GM21528 (cell line): ENCODE data around the gene EPYC.

ENCODE experiments used
- ATAC-seq: cut with Tn5 transposase; IDR thresholded peaks from one replicate; pipeline ENCODE4 v1.9.1; 2021; ENCODE audit warnings: mild to moderate bottlenecking, moderate library complexity; ENCODE audit not compliant: unreplicated experiment, low FRiP score

The EPYC gene

DNA sequence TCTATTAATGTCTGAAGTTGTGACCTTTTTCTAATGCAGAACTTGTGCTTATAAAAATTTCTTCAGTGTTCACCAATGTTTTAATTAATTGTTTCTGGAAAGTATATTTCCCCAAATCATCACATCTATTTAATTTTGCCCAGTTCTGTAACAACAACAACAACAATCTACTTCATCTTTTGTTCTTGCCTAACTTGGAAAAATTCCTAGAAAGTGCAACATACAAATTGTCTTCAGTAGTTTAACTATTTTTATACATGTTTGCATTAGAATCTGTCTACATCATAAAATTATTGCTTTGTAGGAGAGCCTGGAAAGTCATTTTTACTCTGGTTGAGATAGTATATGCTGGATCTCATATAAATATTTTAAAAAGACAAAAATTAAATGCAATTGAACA, 88.3 kb downstream of the EPYC start:
- no peak for ATAC-seq

DNA sequence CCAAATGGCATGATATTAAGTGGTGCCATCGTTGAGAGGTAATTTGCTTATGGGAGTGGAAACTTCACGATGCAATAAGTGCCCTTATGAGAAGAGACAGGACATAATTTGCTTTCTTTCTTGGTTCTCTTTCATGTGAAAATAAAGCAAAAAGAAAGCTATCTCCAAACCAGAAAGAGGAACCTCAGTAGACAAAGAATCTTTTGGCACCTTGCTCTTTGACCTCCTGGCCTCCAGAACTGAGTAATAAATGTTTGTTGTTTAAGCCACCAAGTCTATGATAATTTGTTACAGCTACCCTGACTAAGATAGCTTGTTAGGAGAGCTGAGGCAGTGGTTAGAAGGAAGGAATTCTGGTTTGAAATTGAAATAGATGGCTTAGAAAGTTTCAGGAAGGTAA, 89.4 kb downstream of the EPYC start:
- no peak for ATAC-seq
